ENCODE data around the gene SLMAP.

- TF ChIP-seq, protein P1, sequence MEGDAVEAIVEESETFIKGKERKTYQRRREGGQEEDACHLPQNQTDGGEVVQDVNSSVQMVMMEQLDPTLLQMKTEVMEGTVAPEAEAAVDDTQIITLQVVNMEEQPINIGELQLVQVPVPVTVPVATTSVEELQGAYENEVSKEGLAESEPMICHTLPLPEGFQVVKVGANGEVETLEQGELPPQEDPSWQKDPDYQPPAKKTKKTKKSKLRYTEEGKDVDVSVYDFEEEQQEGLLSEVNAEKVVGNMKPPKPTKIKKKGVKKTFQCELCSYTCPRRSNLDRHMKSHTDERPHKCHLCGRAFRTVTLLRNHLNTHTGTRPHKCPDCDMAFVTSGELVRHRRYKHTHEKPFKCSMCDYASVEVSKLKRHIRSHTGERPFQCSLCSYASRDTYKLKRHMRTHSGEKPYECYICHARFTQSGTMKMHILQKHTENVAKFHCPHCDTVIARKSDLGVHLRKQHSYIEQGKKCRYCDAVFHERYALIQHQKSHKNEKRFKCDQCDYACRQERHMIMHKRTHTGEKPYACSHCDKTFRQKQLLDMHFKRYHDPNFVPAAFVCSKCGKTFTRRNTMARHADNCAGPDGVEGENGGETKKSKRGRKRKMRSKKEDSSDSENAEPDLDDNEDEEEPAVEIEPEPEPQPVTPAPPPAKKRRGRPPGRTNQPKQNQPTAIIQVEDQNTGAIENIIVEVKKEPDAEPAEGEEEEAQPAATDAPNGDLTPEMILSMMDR (IDR thresholded peaks at IDR 0.05), result no peak
- TF ChIP-seq, protein P2, sequence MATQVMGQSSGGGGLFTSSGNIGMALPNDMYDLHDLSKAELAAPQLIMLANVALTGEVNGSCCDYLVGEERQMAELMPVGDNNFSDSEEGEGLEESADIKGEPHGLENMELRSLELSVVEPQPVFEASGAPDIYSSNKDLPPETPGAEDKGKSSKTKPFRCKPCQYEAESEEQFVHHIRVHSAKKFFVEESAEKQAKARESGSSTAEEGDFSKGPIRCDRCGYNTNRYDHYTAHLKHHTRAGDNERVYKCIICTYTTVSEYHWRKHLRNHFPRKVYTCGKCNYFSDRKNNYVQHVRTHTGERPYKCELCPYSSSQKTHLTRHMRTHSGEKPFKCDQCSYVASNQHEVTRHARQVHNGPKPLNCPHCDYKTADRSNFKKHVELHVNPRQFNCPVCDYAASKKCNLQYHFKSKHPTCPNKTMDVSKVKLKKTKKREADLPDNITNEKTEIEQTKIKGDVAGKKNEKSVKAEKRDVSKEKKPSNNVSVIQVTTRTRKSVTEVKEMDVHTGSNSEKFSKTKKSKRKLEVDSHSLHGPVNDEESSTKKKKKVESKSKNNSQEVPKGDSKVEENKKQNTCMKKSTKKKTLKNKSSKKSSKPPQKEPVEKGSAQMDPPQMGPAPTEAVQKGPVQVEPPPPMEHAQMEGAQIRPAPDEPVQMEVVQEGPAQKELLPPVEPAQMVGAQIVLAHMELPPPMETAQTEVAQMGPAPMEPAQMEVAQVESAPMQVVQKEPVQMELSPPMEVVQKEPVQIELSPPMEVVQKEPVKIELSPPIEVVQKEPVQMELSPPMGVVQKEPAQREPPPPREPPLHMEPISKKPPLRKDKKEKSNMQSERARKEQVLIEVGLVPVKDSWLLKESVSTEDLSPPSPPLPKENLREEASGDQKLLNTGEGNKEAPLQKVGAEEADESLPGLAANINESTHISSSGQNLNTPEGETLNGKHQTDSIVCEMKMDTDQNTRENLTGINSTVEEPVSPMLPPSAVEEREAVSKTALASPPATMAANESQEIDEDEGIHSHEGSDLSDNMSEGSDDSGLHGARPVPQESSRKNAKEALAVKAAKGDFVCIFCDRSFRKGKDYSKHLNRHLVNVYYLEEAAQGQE (IDR thresholded peaks at IDR 0.05; ENCODE audit: insufficient read depth in 1 of 2, low read depth in 2 of 2, low read length in 1 of 2), result no peak
Measured at GRCh38 chr3:57959423-57960173, 203.5 kb downstream of the SLMAP start.
